HG03103 (cell line): ENCODE measurements around the gene HEG1.
A peak's percentile ranks its signal among the peaks of the same experiment; 100 is the strongest.

ENCODE experiments used
- ATAC-seq: cut with Tn5 transposase; IDR thresholded peaks from one replicate; pipeline ENCODE4 v1.9.1; 2021; ENCODE audit warnings: low read depth; ENCODE audit not compliant: unreplicated experiment

Gene HEG1

DNA sequence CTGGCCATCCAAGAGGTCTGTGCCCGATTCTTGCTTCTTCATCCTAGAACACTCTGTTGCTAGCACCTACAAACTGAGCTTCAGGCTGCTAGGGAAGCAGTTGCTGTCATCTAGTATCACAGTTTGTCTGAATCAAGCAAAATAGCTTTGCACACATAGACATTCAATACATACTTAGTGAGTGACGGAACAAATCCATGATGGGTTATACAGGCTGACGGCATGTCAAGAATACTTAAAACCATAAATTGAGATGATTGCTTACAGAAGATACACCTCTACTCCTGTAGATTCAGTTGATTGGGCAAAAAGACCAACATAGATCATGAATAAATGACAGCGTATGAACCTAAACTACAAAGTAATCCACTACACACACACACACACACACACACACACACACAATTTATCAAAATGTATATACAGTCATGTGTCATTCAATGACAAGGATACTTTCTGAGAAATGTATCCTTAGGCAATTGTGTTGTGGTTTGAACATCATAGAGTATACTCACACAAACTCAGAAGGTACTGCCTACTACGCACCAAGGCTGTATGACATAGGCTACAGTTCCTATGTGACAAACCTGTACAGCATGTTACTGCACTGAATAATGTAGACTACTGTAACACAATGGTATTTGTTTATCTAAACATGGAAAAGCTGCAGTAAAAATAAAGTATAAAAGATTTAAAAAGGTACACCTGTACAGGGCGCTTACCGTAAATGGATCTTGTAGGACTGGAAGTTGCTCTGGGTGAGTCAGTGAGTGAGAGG is 14.4 kb upstream of the HEG1 start:
- ATAC-seq, result no peak

DNA sequence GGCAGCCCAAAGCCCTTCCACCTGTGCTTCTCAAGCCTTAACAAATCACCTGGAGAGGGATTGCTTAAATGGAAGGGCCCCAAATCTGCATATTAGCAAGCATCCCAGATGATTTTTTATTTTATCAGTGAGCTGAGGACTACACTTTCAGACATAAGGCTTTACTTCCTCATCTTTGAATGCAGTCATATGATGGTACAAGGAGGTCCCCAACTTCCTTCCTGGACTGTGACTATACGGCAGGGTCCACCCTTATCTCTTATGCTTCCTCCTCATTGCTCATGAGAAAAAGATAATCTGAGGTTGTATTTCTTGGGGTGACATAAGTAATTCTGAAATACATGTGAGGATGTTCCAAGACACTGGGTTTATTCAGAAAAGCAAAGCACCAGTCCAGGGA is 13.7 kb upstream of the HEG1 start:
- no peak for ATAC-seq

DNA sequence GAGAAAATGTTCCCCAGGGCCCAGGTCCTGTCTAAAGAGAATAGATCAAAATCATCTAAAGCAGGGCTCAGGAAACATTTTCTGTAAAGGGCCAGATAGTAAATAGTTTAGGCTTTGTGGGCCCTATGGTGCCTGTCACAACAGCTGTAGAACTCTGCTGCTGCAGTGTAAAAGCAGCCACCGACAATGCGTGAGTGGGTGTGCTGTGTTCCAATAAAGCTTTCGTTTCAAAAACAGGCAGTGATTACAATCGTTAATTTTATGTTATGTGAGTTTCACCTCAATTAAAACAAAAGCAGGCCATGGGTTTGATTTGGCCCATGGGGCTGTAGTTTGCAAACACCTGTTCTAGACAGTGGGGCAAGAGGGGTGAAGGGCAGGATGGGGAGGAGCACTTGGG is 12.5 kb upstream of the HEG1 start:
- no peak for ATAC-seq

DNA sequence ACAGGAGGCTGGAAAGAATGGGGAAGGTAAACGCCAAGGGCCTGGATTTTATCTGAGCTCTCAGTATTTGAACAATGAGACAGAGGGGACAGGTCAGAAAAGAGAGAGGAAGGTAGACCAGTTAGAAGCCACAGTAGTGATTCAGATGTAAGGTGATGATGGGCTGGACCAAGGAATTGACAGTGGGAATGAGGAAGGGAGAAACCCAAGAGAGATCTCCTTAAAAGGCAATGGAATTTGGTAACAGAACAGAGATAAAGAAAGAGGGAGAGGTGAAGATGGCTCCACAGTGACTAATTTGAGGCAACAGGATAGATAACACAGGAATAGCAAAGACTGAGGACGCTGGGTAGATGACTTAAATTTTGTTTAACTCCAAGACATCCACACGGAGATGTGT is 11.4 kb upstream of the HEG1 start:
- no peak for ATAC-seq

DNA sequence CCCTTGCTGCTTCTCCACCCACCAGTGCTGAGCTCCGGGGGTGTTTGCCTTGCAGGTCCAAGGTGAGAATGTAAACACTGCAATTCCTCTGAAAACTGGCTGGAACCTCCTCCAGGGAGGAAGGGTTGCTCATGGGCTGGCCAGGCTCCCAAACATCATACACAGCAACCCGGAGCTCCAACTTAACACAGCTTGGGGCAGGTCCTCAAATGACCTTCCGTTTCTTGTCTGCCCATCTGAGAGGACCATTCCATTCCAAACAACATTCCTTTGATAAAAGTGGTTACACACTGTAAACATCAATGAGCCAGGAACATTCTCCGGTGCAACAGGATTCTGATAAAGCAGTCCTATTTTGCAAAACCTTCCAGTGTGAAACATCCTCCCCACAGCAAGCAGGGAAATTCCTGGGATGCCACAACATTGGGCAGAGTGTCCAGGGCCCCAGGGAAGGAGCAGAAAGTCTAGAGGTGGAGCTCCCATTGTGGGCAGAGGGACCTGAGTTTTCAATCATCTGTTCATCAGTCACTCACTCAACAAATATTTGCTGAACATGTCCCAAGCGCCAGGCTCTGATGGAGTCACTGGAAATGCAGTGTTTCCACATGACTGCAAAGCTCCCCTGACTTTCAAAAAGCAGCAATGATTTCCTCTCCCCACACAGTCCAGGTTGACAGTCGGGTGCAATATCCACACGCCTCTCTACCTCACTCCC is 7.3 kb upstream of the HEG1 start:
- ATAC-seq, result no peak

- ATAC-seq, result no peak
Observed at GRCh38 chr3:125061646-125062045, 5.8 kb upstream of the HEG1 start.

- no peak for ATAC-seq
Observed at GRCh38 chr3:125061170-125061569, 5.4 kb upstream of the HEG1 start.

- ATAC-seq, result no peak
Observed at GRCh38 chr3:125059488-125060245, 3.9 kb upstream of the HEG1 start.

DNA sequence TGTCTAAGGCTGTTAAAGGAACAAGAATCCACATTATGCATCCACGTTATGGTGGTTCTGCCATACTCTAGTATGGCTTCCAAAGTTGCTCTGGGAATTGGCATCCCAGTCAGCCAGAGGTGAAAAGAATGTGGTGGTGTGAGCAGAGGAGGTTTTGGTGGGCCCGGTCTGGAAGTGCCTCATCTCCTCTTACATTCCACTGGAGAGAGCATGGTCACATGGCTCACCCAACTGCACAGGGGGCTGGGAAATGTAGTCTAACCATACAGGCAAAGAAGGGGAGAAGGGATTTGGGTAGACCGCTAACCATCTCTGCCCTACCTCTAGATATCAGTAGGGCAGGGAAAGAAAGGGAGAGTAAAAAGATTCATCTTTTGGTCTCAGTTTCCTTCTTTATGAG is 3.2 kb upstream of the HEG1 start:
- no peak for ATAC-seq

- ATAC-seq, result no peak
Observed at GRCh38 chr3:125058529-125058928, 2.7 kb upstream of the HEG1 start.

DNA sequence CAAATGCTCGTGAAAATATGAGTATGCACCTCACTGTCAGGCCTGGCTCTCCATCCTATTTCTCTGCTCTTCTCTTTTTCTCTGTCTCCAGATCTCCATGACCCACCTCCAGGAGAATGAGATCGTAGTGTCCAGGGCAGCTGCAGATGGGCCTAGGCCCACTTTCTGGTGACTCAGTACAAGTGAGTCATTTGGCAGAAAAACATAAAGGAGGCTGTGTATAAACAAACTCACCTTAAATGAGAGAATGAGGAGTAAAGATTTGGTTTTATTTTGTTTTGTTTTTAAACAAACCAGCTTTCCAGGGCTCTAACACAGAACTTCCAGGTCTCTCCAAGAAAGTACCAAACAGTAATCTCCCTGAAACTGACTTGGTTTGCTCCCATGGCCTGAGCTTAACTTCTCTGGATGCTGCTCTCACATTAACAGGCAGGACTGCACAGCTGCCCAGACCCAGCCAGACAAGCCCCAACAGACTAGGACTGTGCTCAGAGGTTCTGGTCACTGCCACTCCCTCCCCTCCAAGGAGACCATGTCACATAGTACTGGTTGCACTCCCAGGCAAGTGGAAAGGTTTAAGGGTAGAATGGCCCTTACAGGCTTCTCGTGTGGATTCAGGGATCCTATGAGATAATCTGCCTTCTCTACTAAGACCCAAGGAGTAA is 1.5 kb upstream of the HEG1 start:
- ATAC-seq, result no peak

DNA sequence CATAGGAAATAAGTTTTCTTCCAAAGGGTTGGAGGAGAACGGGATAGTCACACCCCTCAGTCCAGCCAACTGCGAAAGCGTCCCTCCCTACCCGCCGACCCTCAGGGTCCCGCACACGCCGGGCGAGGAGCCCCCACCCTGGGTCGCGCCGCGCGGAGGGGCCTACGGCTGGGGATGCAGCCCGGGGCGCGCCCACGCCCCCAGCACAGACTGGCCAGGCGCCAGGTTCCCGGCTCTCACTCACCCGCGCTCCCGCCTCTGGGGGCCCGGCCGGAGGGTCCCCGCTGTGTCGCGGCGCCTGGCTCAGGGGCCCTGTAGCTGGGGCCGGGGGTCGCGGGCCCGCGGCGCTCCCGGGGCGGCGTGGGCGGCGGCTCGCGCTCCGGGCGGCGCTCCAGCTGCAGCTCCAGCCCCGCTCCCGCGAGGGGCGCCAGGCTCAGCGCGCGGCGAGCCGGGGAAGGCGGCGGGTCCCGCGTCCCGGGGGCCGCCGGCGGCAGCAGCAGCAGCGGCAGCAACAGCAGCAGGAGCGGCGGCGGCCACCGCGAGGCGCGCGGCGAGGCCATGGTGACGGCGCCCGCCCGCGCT is 375 bp downstream of the HEG1 start:
- peak; percentile 13 for ATAC-seq

DNA sequence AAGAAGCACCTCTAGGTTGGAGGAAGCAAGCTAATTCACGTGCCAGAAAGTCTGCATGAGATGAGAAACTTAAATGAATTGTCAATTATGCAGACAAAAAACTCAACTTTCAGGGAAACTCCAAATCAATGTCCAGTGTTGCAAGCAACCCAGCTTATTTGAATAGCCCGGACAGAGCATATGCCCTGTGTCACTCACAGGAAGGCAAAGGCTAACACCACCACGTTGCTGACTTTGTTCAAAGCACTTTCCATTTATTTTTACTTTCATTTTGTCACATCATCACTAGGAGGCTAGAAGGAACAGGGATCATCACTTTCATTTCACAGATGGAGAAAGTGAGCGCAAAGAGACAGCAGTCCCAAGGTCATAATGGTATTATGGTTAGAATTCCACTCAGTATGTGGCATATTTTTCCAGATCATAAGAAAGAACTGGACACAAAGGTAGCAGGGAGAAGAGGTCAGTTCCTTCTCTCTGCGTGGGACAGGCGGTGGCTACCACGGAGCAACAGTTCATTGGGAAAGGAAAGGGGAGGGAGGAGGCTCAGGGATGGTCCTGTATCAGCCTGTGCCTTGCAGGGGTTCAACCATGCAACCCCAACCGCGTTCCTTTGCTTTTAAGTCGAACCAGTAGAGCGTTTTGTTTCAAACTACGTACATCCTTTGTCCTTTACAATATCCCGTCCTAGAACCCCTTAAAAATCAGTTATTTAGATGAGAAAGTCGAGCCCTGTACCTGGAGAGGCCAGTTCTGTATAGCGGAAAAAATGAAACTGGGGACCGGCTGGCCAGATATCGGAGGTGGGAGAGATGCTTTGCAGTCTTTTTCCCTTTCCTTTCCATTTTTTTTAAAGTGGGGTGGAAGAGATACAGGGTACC is 1.1 kb downstream of the HEG1 start:
- no peak for ATAC-seq

- no peak for ATAC-seq
Observed at GRCh38 chr3:125054062-125054448, 1.7 kb downstream of the HEG1 start.

DNA sequence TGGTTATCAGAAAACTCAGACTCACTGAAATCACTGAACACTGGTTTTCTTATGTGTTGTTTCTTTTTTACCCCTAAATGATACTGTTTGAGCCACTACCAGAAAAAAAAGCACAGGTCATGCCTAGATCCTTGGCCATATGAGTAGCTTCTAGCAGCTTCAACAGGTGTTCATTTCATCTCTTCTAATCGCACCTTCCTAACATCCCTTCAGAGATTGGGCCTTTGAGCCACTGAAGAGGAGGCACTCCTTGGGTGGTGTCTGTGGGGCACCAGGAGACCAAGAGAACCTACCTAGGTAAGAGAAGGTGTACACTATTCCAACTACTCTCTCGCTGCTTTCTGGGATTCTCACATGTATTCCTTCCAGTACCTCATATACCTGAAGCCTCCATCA is 2.5 kb downstream of the HEG1 start:
- ATAC-seq, result no peak

GRCh38 chr3:125052624-125053303 is 3.0 kb downstream of the HEG1 start:
- ATAC-seq, result no peak

DNA sequence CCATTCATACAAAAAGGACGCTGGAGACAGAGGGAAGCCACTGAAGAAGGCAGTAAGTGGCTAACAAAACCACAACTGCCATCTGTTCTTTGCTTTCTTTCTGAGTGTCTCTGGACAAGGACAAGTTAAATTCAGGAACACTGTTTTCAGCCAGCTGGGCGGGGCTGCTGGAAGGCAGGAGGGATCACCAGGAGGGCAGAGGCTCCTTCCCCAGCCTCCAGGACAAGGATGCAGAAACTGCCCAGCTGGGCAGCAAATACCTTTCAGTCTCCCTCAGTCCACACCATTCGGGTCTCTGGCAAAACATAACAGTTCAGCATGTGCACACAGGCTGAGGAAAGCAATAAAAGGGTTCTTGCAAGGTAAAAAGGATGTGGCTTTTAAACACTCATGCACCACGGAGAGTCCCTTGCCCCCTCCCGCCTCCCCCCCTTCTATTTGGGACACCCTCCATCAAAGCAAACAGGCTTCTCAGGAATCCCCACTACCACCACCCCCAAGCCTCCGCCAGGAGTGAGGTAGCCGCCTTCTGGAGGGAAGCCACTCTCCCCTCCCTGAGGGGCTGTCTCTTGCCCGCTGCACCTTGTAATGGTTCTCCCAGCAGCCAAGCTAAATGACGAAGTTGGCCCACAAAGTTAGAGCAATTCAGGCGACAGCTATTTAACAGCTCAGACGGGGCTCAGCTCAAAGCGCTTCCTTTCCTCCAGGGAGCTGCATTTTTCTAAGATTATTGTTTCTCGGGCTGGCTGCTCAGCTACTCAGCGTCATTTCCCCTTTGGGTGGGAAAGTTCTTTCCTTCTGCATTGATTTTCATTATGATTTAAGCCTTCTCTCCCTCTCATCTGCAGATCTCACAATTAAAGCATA is 3.8 kb downstream of the HEG1 start:
- ATAC-seq, result no peak

- no peak for ATAC-seq
Observed at GRCh38 chr3:125051205-125051604, 4.6 kb downstream of the HEG1 start.
